ENCODE data around the gene HSPA8. TPM values are rescaled to one million over a fixed set of nuclear protein-coding genes. Genes with fewer than 3 reads are reported as not detected.

HSPA8 gene
- total and polyA plus RNA-seq, 2 of the 8 experiments (the other 6 are each of a cell fraction or from before 2014, with no cell fraction given): 1,491 to 2,155 TPM

GRCh38 chr11:123100379-123101085, 38.6 kb upstream of the HSPA8 start (continued):
- no peak for TF ChIP-seq E2F6 (IDR thresholded peaks at IDR 0.05)
- no peak for TF ChIP-seq HDAC6 (IDR thresholded peaks at IDR 0.05; ENCODE audit: low read depth, low read length)
- TF ChIP-seq SP4 (IDR thresholded peaks at IDR 0.05; ENCODE audit: low read length): no peak
- no peak for TF ChIP-seq TEAD4 (IDR thresholded peaks at IDR 0.05; ENCODE audit: low read depth, low read length)
- no peak for TF ChIP-seq YY1 (IDR thresholded peaks at IDR 0.05; ENCODE audit: low read depth, low read length)
- TF ChIP-seq BRCA1 (IDR thresholded peaks at IDR 0.05; ENCODE audit: low read depth, low read length): no peak
- no peak for TF ChIP-seq GTF2F1 (IDR thresholded peaks at IDR 0.05; ENCODE audit: borderline replicate concordance, low read depth, low read length)
- TF ChIP-seq POLR2A (IDR thresholded peaks at IDR 0.05; ENCODE audit: control extremely low read depth in 1 of 2, low read depth in 2 of 2, low read length in 2 of 2): no peak
- no peak for TF ChIP-seq EZH2 (IDR thresholded peaks at IDR 0.05; ENCODE audit: low read depth, low read length, severe bottlenecking)
